Gastrocnemius medialis (tissue), 4 donors: Measurements from ENCODE around the gene KCNAB2.

Experiments
- CTCF ChIP-seq, 5 experiments: fragments of 450-650 bp in 3 of 5; fragments of 200-600 bp in 2 of 5; sonication (generic) in 2 of 5; IDR thresholded peaks in 4 of 5; conservative IDR thresholded peaks in 1 of 5; 1 replicate in 4 of 5; 2 replicates in 1 of 5; pipeline ENCODE4 v1.5.1; 2016 to 2019; ENCODE audit warnings: antibody characterized with exemption in 5 of 5, mild to moderate bottlenecking in 3 of 5, moderate library complexity in 3 of 5
- POLR2A ChIP-seq, 2 donors: fragments of 450-650 bp; IDR thresholded peaks; one replicate each; pipeline ENCODE4 v1.6.1; 2017; ENCODE audit warnings: antibody characterized with exemption in 2 of 2, mild to moderate bottlenecking in 2 of 2, moderate library complexity in 2 of 2

- TF ChIP-seq POLR2A (IDR thresholded peaks at IDR 0.05) (no peak), CTCF (IDR thresholded peaks at IDR 0.05 in 4 of 5, conservative IDR thresholded peaks at IDR 0.05 in 1 of 5) (no peak)
These were observed 10.0 kb upstream of the KCNAB2 start for GRCh38 chr1:6035719-6036118.
